Breast epithelium (tissue), 4 donors: ENCODE results near the gene NFIX. TPM values are rescaled to one million over a fixed set of nuclear protein-coding genes. Genes with fewer than 3 reads are reported as not detected.

Experiments
- DNase-seq, 2 donors: peaks; one replicate each; pipeline ENCODE4 v3.0.0-alpha.2; 2019; ENCODE audit warnings: low spot score in 2 of 2
- H3K27ac ChIP-seq, 2 donors: fragments of 200-600 bp; sonication (generic) in 1 of 2; one replicate each; pipeline ENCODE4 v1.5.1; 2016 to 2019; ENCODE audit warnings: mild to moderate bottlenecking in 1 of 2
- H3K27me3 ChIP-seq, 2 donors: fragments of 200-600 bp; sonication (generic) in 1 of 2; one replicate each; pipeline versions ENCODE4 v1.5.1 to v1.6.0; 2017 to 2019; ENCODE audit warnings: control low read depth in 1 of 2, mild to moderate bottlenecking in 1 of 2
- H3K36me3 ChIP-seq: fragments of 200-600 bp; one replicate; pipeline ENCODE4 v1.5.1; 2019
- H3K4me1 ChIP-seq, 2 donors: fragments of 200-600 bp; sonication (generic); one replicate each; pipeline ENCODE4 v1.5.1; 2016 to 2019; ENCODE audit warnings: control low read depth in 1 of 2
- H3K4me3 ChIP-seq, 3 donors: fragments of 200-600 bp; sonication (generic); 1 replicate in 2 of 3; 2 replicates in 1 of 3; pipeline ENCODE4 v1.5.1; 2016 to 2019; ENCODE audit warnings: mild to moderate bottlenecking in 3 of 3, moderate library complexity in 2 of 3
- H3K9me3 ChIP-seq, 2 donors: fragments of 200-600 bp; sonication (generic) in 1 of 2; one replicate each; pipeline ENCODE4 v1.5.1; 2016 to 2019; ENCODE audit warnings: control low read depth in 1 of 2
- CTCF ChIP-seq, 3 donors: fragments of 450-650 bp; IDR thresholded peaks; one replicate each; pipeline ENCODE4 v1.5.1; 2016 to 2017; ENCODE audit warnings: antibody characterized with exemption in 3 of 3, mild to moderate bottlenecking in 3 of 3, moderate library complexity in 3 of 3
- POLR2A ChIP-seq: fragments of 450-650 bp; IDR thresholded peaks from one replicate; pipeline ENCODE4 v1.6.1; 2016; ENCODE audit warnings: antibody characterized with exemption, mild to moderate bottlenecking, moderate library complexity
- POLR2AphosphoS5 ChIP-seq, 3 donors: sonication (generic); formaldehyde crosslinking; IDR thresholded peaks; one replicate each; pipeline ENCODE4 v1.6.1; 2017; ENCODE audit warnings: antibody characterized with exemption in 3 of 3
- intact Hi-C: fragments of 100-400 bp; cut with DNase I; formaldehyde crosslinking; loops from one replicate; pipeline ENCODE4 v1.15.1; 2023; ENCODE audit warnings: low total_unique reads
- total RNA-seq, 3 donors: library from RNA; depleted of rRNA; stranded (reverse); fragments of >200 nt; gene quantifications; one replicate each; pipeline ENCODE4 v1.1.0, GENCODE V29; 2016

NFIX gene
- total RNA-seq, 3 donors from 2014 or later = 43.6 to 53.9 (median 52.8) TPM

- Histone ChIP-seq H3K27ac (peak overlapping the region in 1 of 2 donors; percentile 32), H3K36me3 (no peaks in the 10 kb centered on the region), H3K9me3 (no peaks in the 10 kb centered on the region), H3K4me1 (peaks cover 6 to 9% of the 10 kb centered on the region in 2 donors), H3K4me3 (peak overlapping the region in 1 of 3 donors; percentile 28), H3K27me3 (no peaks in the 10 kb centered on the region)
- intact Hi-C loops = no loop called here
- no peak for TF ChIP-seq CTCF (IDR thresholded peaks at IDR 0.05)
- DNase-seq = no peak
Measured at GRCh38 chr19:13095393-13095784, 100.1 kb downstream of the NFIX start.

- H3K27ac ChIP-seq = peak overlapping the region; percentile 6 to 7
- DNase-seq = no peak
- peak overlapping the region in 1 of 3 donors; percentile 28 for H3K4me3 ChIP-seq
- H3K27me3 ChIP-seq = no peaks in the 10 kb centered on the region
- TF ChIP-seq POLR2AphosphoS5 (IDR thresholded peaks at IDR 0.05) (no peak), POLR2A (no peak), CTCF (IDR thresholded peaks at IDR 0.05) (no peak)
- intact Hi-C loops = no loop called here
- H3K36me3 ChIP-seq = no peaks in the 10 kb centered on the region
- H3K9me3 ChIP-seq = no peaks in the 10 kb centered on the region
- H3K4me1 ChIP-seq = peaks cover 6 to 9% of the 10 kb centered on the region in 2 donors
Measured at GRCh38 chr19:13095934-13096927, 101.0 kb downstream of the NFIX start.

GRCh38 chr19:13097033-13097462, 101.8 kb downstream of the NFIX start:
- Histone ChIP-seq H3K27ac (no peak overlapping the region), H3K9me3 (no peaks in the 10 kb centered on the region), H3K36me3 (no peaks in the 10 kb centered on the region), H3K4me1 (peaks cover 2 to 6% of the 10 kb centered on the region in 2 donors), H3K4me3 (peak overlapping the region in 1 of 3 donors; percentile 40), H3K27me3 (no peaks in the 10 kb centered on the region)
- intact Hi-C loops = no loop called here
- TF ChIP-seq POLR2AphosphoS5 (IDR thresholded peaks at IDR 0.05) (no peak), CTCF (IDR thresholded peaks at IDR 0.05) (no peak), POLR2A (no peak)
- DNase-seq = no peak

GRCh38 chr19:13097463-13098258, 102.4 kb downstream of the NFIX start:
- TF ChIP-seq POLR2AphosphoS5 (IDR thresholded peaks at IDR 0.05) (no peak), POLR2A (no peak), CTCF (IDR thresholded peaks at IDR 0.05) (no peak)
- peak overlapping the region; percentile 31 to 59 (median 40) for H3K4me3 ChIP-seq
- H3K36me3 ChIP-seq = no peaks in the 10 kb centered on the region
- H3K27ac ChIP-seq = peak overlapping the region; percentile 68 to 80
- H3K4me1 ChIP-seq = peaks cover 0 to under 1% of the 10 kb centered on the region in 2 donors
- H3K27me3 ChIP-seq = no peaks in the 10 kb centered on the region
- H3K9me3 ChIP-seq = no peaks in the 10 kb centered on the region
- intact Hi-C loops = no loop called here
- DNase-seq = no peak
